GM18511 (cell line): ENCODE data around the gene SLC5A12.

ENCODE experiments used
- ATAC-seq: cut with Tn5 transposase; IDR thresholded peaks from one replicate; pipeline ENCODE4 v1.9.1; 2021; ENCODE audit warnings: mild to moderate bottlenecking, moderate library complexity; ENCODE audit not compliant: unreplicated experiment

The SLC5A12 gene

GRCh38 chr11:26721948-26722475 is at the start of gene SLC5A12:
Gene SLC5A12 (minus strand): TSS chr11:26722060. CDS start chr11:26721714, 346 bp downstream.
- ATAC-seq: no peak

DNA sequence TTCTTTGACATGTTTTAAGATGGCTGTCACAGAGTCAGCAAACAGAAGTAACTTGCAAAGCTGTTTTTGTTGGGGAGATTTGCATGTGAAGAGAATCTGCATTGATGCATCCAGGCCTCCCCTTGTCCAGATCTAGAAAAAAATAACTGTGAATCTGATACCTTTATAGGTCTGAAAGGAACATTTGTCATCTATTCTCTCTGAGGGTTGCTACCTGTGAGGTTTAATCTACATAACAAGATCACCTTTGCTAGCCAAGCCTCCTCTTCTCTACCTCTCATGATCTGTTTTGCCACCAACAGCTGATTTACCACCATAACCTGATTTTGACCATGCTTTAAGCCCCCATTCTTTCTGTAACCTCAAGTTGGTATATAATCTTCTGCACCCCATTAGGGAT is 47.2 kb upstream of the SLC5A12 start:
- ATAC-seq: no peak

- no peak for ATAC-seq
These were observed 45.2 kb upstream of the SLC5A12 start for GRCh38 chr11:26767060-26767459.

DNA sequence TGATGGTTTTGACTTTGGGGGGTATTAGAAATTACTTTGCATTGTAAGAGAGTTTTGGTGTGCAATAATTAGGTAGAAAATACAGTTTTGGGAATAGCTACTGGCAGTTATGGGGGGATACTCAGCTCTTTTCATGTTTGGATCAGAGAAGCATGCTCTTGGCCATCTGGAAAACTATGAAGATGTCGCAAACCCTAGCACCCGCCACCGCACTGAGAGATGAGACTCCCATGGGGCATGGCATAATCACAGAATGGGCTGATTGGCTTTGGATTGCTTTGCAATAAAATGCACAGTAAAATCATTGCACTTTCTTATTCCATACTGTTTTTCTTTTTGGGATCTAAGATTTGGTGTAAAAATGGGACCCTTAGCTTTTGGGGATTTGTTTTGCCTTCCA is 43.5 kb upstream of the SLC5A12 start:
- no peak for ATAC-seq

DNA sequence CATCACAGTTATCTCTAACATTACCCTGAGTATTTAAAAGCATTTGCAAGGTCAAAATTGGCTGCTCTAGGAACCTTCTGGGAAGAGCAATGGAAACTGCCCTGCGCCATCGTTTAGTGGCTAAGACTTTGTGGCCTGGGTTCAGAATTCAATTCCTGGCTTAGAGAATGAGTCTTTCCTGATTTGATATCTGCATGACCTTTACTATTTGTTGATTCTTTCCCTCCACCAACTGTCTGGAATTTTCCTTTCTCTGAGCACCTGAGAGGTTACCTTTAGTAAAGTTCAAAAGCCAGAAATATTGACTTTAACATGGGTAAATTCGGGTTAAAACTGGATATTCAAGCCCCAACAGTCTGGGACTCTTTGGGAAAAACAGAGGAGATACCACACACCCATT is 43.0 kb upstream of the SLC5A12 start:
- ATAC-seq: no peak

- no peak for ATAC-seq
These were observed 42.5 kb upstream of the SLC5A12 start for GRCh38 chr11:26764315-26764714.

DNA sequence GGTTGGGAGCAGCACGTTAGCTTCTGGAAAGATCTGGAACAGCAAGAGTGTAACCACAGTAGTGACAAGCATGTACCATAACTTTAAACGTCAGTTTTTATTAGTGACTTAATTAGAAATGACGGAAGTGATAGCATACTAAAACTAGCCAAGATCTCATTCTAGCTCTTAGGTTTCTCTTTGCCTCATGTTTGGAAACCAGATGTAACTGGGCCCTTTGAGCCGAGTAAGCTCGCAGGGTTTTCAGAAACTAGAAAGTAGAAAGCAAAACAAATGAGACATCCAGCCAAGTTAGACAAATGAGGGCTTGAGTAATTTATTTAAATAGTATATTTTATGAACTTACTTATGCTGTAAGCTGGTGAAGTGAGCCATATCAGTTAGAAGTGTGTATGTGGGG is 40.2 kb upstream of the SLC5A12 start:
- ATAC-seq: peak; percentile 58

GRCh38 chr11:26761361-26761809 is 39.5 kb upstream of the SLC5A12 start:
- peak; percentile 21 for ATAC-seq

DNA sequence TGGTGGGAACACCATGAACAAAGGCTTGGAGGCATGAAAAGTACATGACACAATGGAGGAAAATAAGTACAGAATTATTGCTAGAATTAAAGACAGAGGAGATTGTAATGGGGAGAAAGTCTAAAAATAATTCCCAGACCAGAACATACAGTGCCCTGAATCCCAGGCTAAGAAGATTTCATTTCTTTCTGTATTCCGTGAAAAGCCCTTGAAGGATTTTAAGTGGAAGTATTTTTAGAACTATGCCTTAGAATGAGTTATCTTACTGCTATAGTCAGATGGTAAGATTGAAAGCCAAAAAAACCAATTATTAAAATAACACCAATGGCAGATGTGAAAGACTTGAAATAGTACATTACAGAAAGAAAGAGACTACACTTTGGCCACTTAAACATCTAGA is 36.1 kb upstream of the SLC5A12 start:
- ATAC-seq: no peak

- ATAC-seq: no peak
These were observed 33.9 kb upstream of the SLC5A12 start for GRCh38 chr11:26755762-26756161.

GRCh38 chr11:26753723-26754504 is 32.1 kb upstream of the SLC5A12 start:
- ATAC-seq: peak; percentile 81

DNA sequence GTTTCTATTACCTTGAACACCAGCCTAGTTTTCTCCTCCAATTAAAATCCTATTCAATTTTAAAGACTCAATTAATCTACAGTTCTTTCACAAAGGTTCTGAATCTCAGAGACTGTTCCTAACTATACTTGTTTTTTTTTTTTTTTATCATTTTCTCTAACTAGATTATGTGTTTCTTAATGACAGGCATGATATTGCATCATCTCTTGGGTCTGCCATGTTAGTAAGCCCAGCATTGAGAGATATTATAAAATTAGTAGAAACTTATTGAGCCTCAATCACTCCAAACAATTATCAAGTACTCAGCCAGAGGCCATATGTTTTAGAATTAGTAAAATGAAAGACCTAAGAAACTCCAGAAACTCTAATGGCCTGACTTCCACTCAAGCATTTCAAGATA is 28.1 kb upstream of the SLC5A12 start:
- no peak for ATAC-seq

- ATAC-seq: peak; percentile 89
These were observed 21.8 kb upstream of the SLC5A12 start for GRCh38 chr11:26743622-26744021.

GRCh38 chr11:26742966-26743365 is 21.1 kb upstream of the SLC5A12 start:
- ATAC-seq: no peak

DNA sequence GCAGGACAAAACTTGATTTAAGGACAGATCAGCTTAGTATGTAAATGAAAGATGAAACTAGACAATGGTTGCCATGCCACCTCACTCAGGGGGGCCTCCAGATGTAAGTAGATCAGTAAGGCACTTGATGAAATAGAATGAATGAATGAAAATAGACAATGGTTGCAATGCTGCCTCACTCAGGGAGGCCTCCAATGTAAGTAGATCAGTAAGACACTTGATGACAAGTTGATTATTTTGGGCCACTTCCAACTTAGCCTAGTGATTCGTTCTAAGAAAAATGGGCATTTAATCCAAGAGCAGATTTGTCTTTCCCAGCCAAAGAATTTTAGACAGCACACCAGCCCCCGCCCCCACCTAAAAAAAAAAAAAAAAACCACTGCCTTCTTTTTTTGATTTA is 19.2 kb upstream of the SLC5A12 start:
- ATAC-seq: no peak

DNA sequence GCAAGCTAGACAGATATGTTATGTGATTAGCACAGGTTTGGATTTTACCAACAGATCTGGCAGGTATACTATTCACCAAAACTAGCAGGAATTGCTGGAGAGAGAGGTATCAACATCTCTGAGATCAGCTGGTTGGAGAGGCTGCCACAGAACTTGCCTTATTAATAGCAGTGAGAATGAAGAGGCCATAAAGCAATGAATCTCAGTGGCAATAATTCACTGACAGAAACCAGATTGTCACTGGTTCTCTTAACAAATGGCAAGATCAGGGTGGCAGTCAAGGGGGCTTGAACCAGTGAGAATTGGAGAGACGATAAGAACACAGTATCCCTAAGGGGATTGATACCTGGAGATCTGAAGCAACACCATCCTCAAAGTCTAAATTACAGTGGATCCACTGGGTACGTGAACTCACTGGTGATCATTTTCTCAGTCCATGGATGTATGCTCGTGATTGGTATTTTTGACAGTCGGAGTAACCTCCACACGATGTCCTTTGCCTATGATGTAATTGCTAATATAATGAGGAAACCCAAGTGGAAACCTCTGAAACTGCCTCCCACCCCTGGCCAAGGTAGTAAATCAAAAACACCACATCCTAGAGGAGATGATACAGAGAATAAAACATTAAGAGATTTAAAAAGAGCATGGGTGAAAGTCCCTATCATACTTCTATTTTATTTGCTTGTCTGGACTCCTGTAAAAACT is 17.7 kb upstream of the SLC5A12 start:
- ATAC-seq: no peak

DNA sequence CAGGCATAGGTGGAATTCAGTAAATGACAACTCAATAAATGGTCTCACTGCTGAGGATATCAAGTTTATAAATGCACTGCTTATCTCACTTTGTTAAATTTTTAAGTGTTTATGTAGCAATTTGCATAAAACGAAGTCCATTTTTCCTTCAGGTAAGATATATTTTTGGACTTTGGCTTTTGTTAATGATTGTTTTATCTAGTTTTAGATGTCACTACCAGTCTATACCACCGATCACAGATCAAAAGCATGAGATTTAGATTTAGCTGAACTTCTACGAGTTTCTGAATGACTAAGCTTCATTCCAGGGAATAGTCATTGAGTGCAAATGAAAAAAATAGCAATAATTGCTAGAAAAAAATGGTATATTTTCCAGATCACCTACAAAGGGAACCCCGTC is 12.8 kb upstream of the SLC5A12 start:
- no peak for ATAC-seq

DNA sequence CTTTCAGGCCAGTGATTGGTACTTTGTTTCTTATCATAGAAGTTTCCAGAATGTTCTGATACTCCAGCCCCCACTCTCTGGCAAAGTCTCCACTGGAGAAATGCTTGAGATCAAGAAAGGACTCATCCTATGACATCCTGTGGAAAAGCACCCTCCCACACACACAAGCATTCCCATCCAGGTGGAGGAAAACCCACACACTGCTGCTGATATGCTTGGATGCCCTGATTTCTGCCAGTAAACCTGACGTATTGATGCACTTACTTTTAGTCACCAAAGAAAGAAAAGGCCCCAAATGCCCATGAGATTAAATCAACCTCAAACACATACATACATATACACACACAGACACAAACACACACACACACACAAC is 9.2 kb upstream of the SLC5A12 start:
- ATAC-seq: no peak

- ATAC-seq: no peak
These were observed 8.7 kb upstream of the SLC5A12 start for GRCh38 chr11:26730414-26731083.

DNA sequence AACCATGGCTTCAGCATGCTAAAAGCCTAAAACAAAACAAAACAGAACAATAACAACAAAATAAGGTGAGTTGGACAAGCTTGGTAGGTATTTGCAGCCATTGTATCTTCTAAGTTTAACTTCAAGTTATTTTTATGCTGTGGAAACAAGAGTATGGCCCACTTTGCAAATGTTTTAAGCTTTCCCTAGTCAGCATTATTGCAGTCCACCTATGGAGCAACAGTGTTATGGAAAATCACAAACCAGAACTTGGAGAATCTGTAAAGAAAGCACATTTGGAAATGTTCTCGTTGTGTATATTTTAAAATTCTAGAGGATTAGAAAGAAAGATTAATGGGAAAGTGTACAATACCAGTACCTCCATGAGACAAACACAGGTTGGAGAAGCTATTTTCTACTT is 7.4 kb upstream of the SLC5A12 start:
- no peak for ATAC-seq

- ATAC-seq: no peak
These were observed 5.1 kb upstream of the SLC5A12 start for GRCh38 chr11:26726960-26727359.

DNA sequence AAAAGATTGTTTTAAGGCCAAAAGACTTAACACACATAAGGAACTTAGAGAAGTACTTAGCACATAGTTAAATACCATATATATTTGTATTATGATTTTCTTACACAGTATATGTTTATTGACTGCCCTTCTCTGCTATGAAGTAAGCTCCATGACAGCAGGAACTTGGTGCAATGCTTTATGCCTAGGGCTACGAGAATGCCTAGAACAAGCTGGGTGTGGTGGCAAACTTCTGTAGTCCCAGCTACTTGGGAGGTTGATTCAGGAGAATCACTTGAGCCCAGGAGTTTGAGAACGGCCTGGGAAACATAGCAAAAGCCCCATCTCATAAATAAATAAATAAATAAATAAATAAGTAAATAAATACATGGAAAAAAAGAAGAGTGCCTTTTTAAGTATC is 1.9 kb downstream of the SLC5A12 start:
- ATAC-seq: no peak
